GM12801 (cell line): ENCODE measurements around the gene WWOX.

Source experiments
- TF ChIP-seq, protein P1 (sequence below): IDR thresholded peaks from one replicate; pipeline ENCODE4 v1.5.1; 2011; ENCODE audit warnings: control low read depth; ENCODE audit not compliant: insufficient read length; ENCODE audit errors: extremely low read depth

WWOX gene

GRCh38 chr16:78461087-78461486 lies 361.6 kb downstream of the WWOX start:
- TF ChIP-seq, protein P1, sequence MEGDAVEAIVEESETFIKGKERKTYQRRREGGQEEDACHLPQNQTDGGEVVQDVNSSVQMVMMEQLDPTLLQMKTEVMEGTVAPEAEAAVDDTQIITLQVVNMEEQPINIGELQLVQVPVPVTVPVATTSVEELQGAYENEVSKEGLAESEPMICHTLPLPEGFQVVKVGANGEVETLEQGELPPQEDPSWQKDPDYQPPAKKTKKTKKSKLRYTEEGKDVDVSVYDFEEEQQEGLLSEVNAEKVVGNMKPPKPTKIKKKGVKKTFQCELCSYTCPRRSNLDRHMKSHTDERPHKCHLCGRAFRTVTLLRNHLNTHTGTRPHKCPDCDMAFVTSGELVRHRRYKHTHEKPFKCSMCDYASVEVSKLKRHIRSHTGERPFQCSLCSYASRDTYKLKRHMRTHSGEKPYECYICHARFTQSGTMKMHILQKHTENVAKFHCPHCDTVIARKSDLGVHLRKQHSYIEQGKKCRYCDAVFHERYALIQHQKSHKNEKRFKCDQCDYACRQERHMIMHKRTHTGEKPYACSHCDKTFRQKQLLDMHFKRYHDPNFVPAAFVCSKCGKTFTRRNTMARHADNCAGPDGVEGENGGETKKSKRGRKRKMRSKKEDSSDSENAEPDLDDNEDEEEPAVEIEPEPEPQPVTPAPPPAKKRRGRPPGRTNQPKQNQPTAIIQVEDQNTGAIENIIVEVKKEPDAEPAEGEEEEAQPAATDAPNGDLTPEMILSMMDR, result no peak

DNA sequence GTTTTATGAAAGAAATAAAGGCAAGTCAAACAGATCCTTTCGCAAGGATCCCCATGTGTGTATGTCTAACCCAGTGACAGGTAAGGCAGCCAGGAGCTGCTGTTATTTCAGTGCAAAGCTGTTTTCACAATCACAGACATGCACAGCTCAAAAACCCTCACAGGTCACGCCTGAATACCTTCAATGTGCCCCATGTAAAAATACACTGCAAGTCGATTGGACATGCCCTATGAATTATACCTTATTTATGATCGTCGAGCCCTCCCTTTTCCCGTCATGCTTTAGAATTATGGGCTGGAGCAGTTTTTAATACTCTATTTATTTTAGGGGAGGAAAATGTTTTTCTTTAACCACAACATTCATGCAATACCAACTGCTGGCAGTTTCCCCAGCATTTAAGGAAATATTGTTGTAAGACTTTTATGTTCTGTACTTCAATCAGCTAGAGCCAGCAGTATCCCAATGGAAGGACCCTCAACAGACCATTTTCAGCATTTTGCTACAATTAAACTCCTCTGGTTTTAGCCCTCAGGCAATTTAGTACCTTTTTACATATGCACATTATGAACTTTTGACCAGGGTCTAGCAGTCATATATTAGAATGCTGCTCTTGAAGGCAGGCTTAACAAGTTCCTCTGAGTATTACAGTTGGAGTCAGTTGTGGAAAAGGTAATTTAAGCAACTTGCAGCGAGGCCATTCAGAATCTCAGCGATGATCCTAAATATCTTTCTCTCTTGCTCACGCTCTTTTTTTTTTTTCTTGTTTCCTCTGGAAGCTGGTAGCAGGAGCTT lies 362.2 kb downstream of the WWOX start:
- TF ChIP-seq, protein P1, result no peak

DNA sequence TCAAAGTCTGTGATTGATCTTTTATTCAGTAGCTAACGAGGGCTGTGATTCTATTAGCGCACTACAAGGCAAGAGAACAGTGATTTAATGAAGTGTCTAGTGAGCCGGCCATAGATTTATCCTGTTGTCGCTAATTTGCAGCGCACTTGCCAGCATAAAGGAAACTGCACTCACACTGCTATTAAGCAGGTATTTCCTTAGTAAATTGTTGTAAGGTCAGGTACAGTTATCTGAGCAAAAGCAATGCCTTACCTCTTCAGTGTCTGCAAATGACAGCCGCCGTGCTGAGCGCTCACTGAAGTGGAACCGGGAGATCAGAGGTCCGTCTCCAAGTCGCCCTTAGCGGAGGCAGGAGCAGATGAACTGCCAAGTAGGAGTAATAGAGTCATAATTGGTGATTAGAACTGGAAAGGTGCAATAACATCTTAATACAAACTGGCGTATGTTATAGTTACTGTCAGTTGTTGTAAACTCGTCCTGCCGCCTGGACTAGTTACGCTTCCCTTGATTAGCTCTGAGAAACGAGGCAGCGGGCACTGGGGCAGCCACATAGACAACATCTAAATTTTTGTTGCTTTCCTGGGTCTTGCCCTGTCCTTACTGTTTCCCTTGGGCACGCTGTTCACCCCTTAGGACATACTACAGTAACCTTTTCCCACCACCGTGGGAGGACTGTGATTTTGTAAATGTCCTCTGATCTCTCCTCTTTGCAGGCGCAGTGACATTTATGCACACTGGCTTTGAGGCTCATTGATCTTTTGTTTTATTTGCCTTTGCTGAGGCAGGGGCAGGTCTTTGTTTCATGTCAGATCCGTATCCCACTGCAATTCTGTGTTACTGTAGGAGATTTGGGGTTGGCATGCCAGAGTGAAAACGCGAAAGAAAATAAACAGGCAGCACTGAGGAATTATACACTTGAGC lies 363.1 kb downstream of the WWOX start:
- TF ChIP-seq, protein P1, result no peak

- TF ChIP-seq, protein P1, result no peak
These were observed 364.1 kb downstream of the WWOX start for GRCh38 chr16:78463591-78463990.

- TF ChIP-seq, protein P1, result no peak
These were observed 365.4 kb downstream of the WWOX start for GRCh38 chr16:78464833-78465232.

DNA sequence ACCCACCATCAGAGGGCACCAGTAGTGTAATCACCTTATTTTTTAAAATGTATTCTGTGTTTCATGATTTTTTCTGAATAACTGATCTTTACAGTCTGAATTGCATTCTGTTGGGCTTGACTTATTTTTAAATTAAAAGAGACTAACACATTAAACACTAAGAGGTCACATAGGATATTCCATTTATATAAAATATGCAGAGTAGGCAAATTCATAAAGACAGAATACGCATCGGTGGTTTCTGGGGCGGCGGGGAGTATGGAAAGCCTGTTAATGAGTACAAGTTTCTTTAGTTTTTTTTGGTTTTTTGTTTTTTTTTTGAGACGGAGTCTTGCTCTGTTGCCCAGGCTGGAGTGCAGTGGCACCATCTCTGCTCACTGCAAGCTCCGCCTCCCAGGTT lies 366.3 kb downstream of the WWOX start:
- TF ChIP-seq, protein P1, result no peak

GRCh38 chr16:78469787-78470186 lies 370.3 kb downstream of the WWOX start:
- TF ChIP-seq, protein P1, result no peak
